Measurements from ENCODE around the gene ZNF785. TPM values are rescaled to one million over a fixed set of nuclear protein-coding genes. Genes with fewer than 3 reads are reported as not detected.

The ZNF785 gene
- total and polyA plus RNA-seq, 2 of the 13 experiments (the other 11 are each of a cell fraction or from before 2014, with no cell fraction given) = 0.01 TPM; not detected in 1

DNA sequence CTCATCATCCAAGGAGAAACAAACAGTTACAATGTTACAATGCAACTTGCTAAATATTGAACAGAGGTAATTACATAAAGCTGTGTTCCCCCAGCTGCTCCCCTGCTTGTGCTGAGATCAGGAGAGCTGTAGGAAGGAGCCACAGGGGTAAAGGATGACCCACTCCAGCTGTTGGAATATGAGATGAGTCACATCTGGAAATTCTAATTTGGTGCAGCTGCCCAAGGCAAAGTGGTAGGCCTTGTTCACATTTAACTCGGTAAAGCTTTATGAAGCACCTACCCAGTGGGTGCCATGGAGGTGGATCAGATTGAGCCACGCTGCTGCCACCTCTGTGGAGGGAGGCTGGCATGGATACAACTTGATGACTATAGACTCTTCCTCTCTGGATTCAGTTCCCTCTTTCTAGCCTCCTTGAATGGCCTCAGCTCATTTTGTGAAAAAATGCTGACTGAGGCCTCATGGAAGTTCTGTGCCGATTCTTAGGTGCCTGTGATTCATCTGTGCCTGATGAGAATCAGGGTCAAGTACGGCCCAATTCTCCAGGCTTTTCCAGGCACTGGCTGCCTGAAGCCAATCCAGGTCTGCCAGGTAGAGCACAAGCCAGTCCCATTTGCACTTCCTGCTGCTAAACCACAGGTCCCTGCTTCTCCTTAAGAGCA is 17.2 kb upstream of the ZNF785 start:
- Histone ChIP-seq H3K4me1 (ENCODE audit: insufficient read depth, low read length) (peaks cover 27% of the 10 kb centered on the region), H3K9me3 (ENCODE audit: low read length) (peaks cover 4% of the 10 kb centered on the region), H3K4me2 (ENCODE audit: low read depth, low read length) (no peak overlapping the region), H3K36me3 (replicated peaks in 1 of 2; ENCODE audit: control insufficient read depth in 1 of 2, insufficient read depth in 2 of 2, low read length in 2 of 2) (peaks cover 17 to 36% of the 10 kb centered on the region in 2 experiments; a peak in 4 of 5 replicates), H3K27me3 (ENCODE audit: control insufficient read depth in 1 of 2, insufficient read depth in 2 of 2, low read length in 2 of 2) (no peaks in the 10 kb centered on the region), H3K9ac (ENCODE audit: insufficient read depth, low read depth, low read length) (no peak overlapping the region), H2AFZ (ENCODE audit: low read length) (no peak overlapping the region), H3K27ac (ENCODE audit: extremely low read length, insufficient read depth, low read length) (no peak overlapping the region), H4K20me1 (ENCODE audit: insufficient read depth, low read length) (no peaks in the 10 kb centered on the region), H3K79me2 (ENCODE audit: insufficient read depth, low read length) (no peaks in the 10 kb centered on the region), H3K4me3 (replicated peaks in 1 of 3; ENCODE audit: insufficient read depth in 1 of 3, low read depth in 2 of 3, low read length in 3 of 3) (no peak overlapping the region)
- CTCF ChIA-PET (ENCODE audit: low intra/inter-chr PET ratio, low total read pairs) = no interaction called here
- POLR2A ChIA-PET = interaction anchor here (0.7 to 3.4 kb wide), 5 partner anchors 8 to 173 kb away, joined by 3 to 15 read pairs (median 4); partner anchors contain the start of genes DCTPP1, ZNF689 and ZNF764
- DNase-seq (ENCODE audit: low spot score) = no peak
- in situ Hi-C loops (cut with HindIII; ENCODE audit: extremely low pct_ligation_motif_present, low pct_unique_long_range_greater_than_20kb) = loop anchor here (10.0 kb wide), 1 partner anchor 168 kb away; the partner anchor contains the start of gene DCTPP1
- no peak for FAIRE-seq
- 89% methylated on average over 4 of the region's 4 CpGs for WGBS (ENCODE audit: low lambda C conversion rate)
- ATAC-seq = no peak
- intact Hi-C loops (cut with micrococcal nuclease; ENCODE audit: unreplicated experiment) = no loop called here
- TSS peak; percentile 33 for BruUV-seq (replicated peaks)
- TF ChIP-seq MAFF (IDR thresholded peaks at IDR 0.05; ENCODE audit: low read depth, low read length) (peak; percentile 46), ATAD3A (CRISPR knock-in tag; IDR thresholded peaks at IDR 0.05) (no peak), ZC3H13 (CRISPR knock-in tag; IDR thresholded peaks at IDR 0.05) (peak; percentile 65; the same call in 1 of the 2 replicates), NFE2L2 (IDR thresholded peaks at IDR 0.05; ENCODE audit: low read length) (no peak), BORCS8-MEF2B (CRISPR knock-in tag; IDR thresholded peaks at IDR 0.05) (0 out of 2 replicates have a peak, but pooled peaks have one; percentile 28), TBX2 (CRISPR knock-in tag; IDR thresholded peaks at IDR 0.05; ENCODE audit: borderline replicate concordance) (0 out of 2 replicates have a peak, but pooled peaks have one; percentile 25), POLR2AphosphoS5 (IDR thresholded peaks at IDR 0.05; ENCODE audit: low read depth, low read length) (peak; percentile 19; the same call in 1 of the 2 replicates), ZHX2 (IDR thresholded peaks at IDR 0.05; ENCODE audit: low read depth) (no peak), ZHX2 (CRISPR knock-in tag; IDR thresholded peaks at IDR 0.05; ENCODE audit: borderline replicate concordance) (no peak), RBFOX2 (IDR thresholded peaks at IDR 0.05; ENCODE audit: low read depth, low read length) (peak; percentile 47), ZNF75D (CRISPR knock-in tag; IDR thresholded peaks at IDR 0.05; ENCODE audit: borderline replicate concordance) (no peak), ZNF44 (CRISPR knock-in tag; IDR thresholded peaks at IDR 0.05) (no peak), ZNF280D (CRISPR knock-in tag; IDR thresholded peaks at IDR 0.05) (no peak), POLR2A (IDR thresholded peaks at IDR 0.05; ENCODE audit: insufficient read depth in 1 of 2, low read depth in 2 of 2, low read length in 2 of 2) (0 out of 4 replicates have a peak, but pooled peaks of 1 of the 2 experiments have one; percentile 29), MAZ (IDR thresholded peaks at IDR 0.05; ENCODE audit: borderline replicate concordance, low read depth, low read length) (no peak), MAZ (CRISPR knock-in tag; IDR thresholded peaks at IDR 0.05; ENCODE audit: low read depth) (no peak)
